CD14-positive monocyte (primary cell): ENCODE data around the gene MIF4GD. TPM values are rescaled to one million over a fixed set of nuclear protein-coding genes. Genes with fewer than 3 reads are reported as not detected.

ENCODE experiments used
- DNase-seq, 3 donors: peaks; one replicate each; pipeline ENCODE4 v3.0.0-alpha.2; 2011 to 2022
- H2AFZ ChIP-seq: 2 replicates; pipeline ENCODE4 v1.6.0; 2012; ENCODE audit warnings: mild to moderate bottlenecking, low read depth, low read length, inconsistent platforms; ENCODE audit not compliant: insufficient read depth, poor library complexity, severe bottlenecking
- H3K27ac ChIP-seq, 2 donors: 1 replicate in 1 of 2; 2 replicates in 1 of 2; pipeline ENCODE4 v1.5.1; 2012 to 2013; ENCODE audit warnings: low read length in 2 of 2, control low read depth in 1 of 2, inconsistent platforms in 1 of 2, low read depth in 1 of 2, mild to moderate bottlenecking in 1 of 2
- H3K27me3 ChIP-seq, 2 donors: one replicate each; pipeline versions ENCODE4 v1.6.0 to v1.6.1; 2011 to 2013; ENCODE audit warnings: low read length in 2 of 2; ENCODE audit not compliant: control insufficient read depth in 2 of 2, insufficient read depth in 2 of 2
- H3K36me3 ChIP-seq, 2 donors: replicated peaks in 1 of 2; 1 replicate in 1 of 2; 2 replicates in 1 of 2; pipeline versions ENCODE4 v1.5.1 to v1.6.1; 2012 to 2013; ENCODE audit warnings: low read length in 2 of 2, control low read depth in 1 of 2, inconsistent platforms in 1 of 2, mild to moderate bottlenecking in 1 of 2; ENCODE audit not compliant: insufficient read depth in 2 of 2, control insufficient read depth in 1 of 2
- H3K4me1 ChIP-seq, 2 donors: 1 replicate in 1 of 2; 2 replicates in 1 of 2; pipeline versions ENCODE4 v1.5.1 to v1.6.1; 2012 to 2013; ENCODE audit warnings: low read length in 2 of 2, control low read depth in 1 of 2, inconsistent platforms in 1 of 2, mild to moderate bottlenecking in 1 of 2, moderate library complexity in 1 of 2; ENCODE audit not compliant: insufficient read depth in 2 of 2, control insufficient read depth in 1 of 2
- H3K4me2 ChIP-seq: replicated peaks from 2 replicates; pipeline ENCODE3; 2012; ENCODE audit warnings: low read length, moderate library complexity, mild to moderate bottlenecking; ENCODE audit not compliant: poor library complexity, severe bottlenecking; ENCODE audit errors: extremely low read depth
- H3K4me3 ChIP-seq, 3 experiments: fragments of 200-600 bp in 1 of 3; sonication (generic) in 1 of 3; replicated peaks in 1 of 3; 1 replicate in 2 of 3; 2 replicates in 1 of 3; pipeline ENCODE4 v1.5.1; 2011 to 2013; ENCODE audit warnings: low read length in 3 of 3, mild to moderate bottlenecking in 3 of 3, control low read depth in 2 of 3, low read depth in 2 of 3, inconsistent platforms in 1 of 3, moderate library complexity in 1 of 3
- H3K79me2 ChIP-seq: 2 replicates; pipeline ENCODE4 v1.6.0; 2012; ENCODE audit warnings: mild to moderate bottlenecking, control low read depth, inconsistent platforms, low read length, moderate library complexity; ENCODE audit not compliant: insufficient read depth
- H3K9ac ChIP-seq: 2 replicates; pipeline ENCODE4 v1.6.0; 2017; ENCODE audit warnings: low read length, mild to moderate bottlenecking; ENCODE audit not compliant: insufficient read depth, poor library complexity, severe bottlenecking
- H3K9me3 ChIP-seq, 2 donors: replicated peaks in 1 of 2; 1 replicate in 1 of 2; 2 replicates in 1 of 2; pipeline versions ENCODE4 v1.5.1 to v1.6.1; 2012 to 2013; ENCODE audit warnings: low read length in 2 of 2, control low read depth in 1 of 2; ENCODE audit not compliant: control insufficient read depth in 1 of 2, insufficient read depth in 1 of 2
- H4K20me1 ChIP-seq: 2 replicates; pipeline ENCODE4 v1.6.0; 2012; ENCODE audit warnings: mild to moderate bottlenecking, low read length, control low read depth, moderate library complexity; ENCODE audit not compliant: insufficient read depth
- H3K27ac Mint-ChIP-seq, 7 donors: one replicate each; pipeline ENCODE4 v1.8.0; 2020; ENCODE audit warnings: mild to moderate bottlenecking in 7 of 7, mixed read lengths in 7 of 7, moderate library complexity in 6 of 7, inconsistent platforms in 2 of 7
- H3K27me3 Mint-ChIP-seq, 3 donors: one replicate each; pipeline ENCODE4 v1.8.0; 2021 to 2022; ENCODE audit warnings: low read depth in 3 of 3, mild to moderate bottlenecking in 3 of 3, mixed read lengths in 3 of 3, moderate library complexity in 3 of 3, inconsistent platforms in 1 of 3
- H3K36me3 Mint-ChIP-seq, 2 donors: one replicate each; pipeline ENCODE4 v1.8.0; 2020; ENCODE audit warnings: mixed read lengths in 2 of 2, inconsistent platforms in 1 of 2, mild to moderate bottlenecking in 1 of 2
- H3K4me1 Mint-ChIP-seq: one replicate; pipeline ENCODE4 v1.8.0; 2020; ENCODE audit warnings: mild to moderate bottlenecking, mixed read lengths
- H3K4me3 Mint-ChIP-seq, 2 donors: one replicate each; pipeline ENCODE4 v1.8.0; 2020; ENCODE audit warnings: mild to moderate bottlenecking in 2 of 2, mixed read lengths in 2 of 2, moderate library complexity in 1 of 2
- H3K9me3 Mint-ChIP-seq, 7 donors: one replicate each; pipeline ENCODE4 v1.8.0; 2020 to 2022; ENCODE audit warnings: mixed read lengths in 7 of 7, mild to moderate bottlenecking in 6 of 7, moderate library complexity in 6 of 7, inconsistent platforms in 2 of 7
- WGBS: methylation state at CpG from one replicate; pipeline ENCODE4 v1.1.5; 2013; ENCODE audit warnings: missing lambda C conversion rate; ENCODE audit not compliant: insufficient coverage; 5-methylcytosine and 5-hydroxymethylcytosine counted together
- intact Hi-C, 2 donors: fragments of 100-400 bp; cut with micrococcal nuclease; formaldehyde crosslinking; loops; one replicate each; pipeline versions ENCODE4 v1.15.0 to v1.15.1; 2023
- polyA plus RNA-seq, 3 donors: library from polyadenylated mRNA; depleted of rRNA in 1 of 3; unstranded in 2 of 3; stranded (reverse) in 1 of 3; fragments of 300-500 nt in 2 of 3; fragments of >200 nt in 1 of 3; fragmentation: Illumina TruSeq in 2 of 3; gene quantifications; 1 replicate in 2 of 3; 2 replicates in 1 of 3; pipeline ENCODE4 v1.2.3, GENCODE V29; 2012 to 2021
- TF ChIP-seq, protein P1 (sequence below): fragments of 200-600 bp; IDR thresholded peaks from one replicate; pipeline ENCODE4 v1.8.0; 2022; ENCODE audit warnings: antibody characterized with exemption, mild to moderate bottlenecking

MIF4GD gene
- polyA plus RNA-seq, 3 donors, result 66.9 to 103 (median 80.6) TPM

DNA sequence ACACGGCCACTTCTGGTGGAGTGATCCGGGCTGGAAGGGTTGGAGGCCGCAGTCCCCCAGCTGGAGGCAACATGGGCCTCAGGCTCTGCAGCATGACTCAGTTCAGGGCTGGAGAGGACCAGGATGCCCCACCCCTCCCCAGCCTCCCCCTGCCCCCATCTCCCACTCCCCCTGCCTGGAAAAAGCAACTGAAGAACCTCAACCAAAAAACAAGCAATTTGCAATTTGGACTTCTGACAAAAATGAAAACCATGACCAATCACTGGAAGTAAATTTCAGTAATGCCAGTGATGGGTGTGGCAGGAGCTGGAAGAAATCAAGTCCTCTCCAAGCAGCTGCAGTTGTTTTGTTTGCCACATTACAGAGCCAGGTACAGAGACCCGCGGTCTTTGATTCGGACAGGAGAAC is 6.6 kb upstream of the MIF4GD start:
- intact Hi-C loops, result no loop called here
- no peaks in the 10 kb centered on the region for H3K9me3 Mint-ChIP-seq
- no peak for DNase-seq
- H3K4me3 Mint-ChIP-seq, result no peak overlapping the region
- no peak overlapping the region for H3K27ac ChIP-seq
- H3K36me3 Mint-ChIP-seq, result peaks cover 40 to 76% of the 10 kb centered on the region in 2 donors
- H3K4me1 ChIP-seq, result peaks cover 3 to 5% of the 10 kb centered on the region in 2 donors
- H3K4me3 ChIP-seq, result no peak overlapping the region
- no peak overlapping the region for H3K4me2 ChIP-seq
- peaks cover 27% of the 10 kb centered on the region for H3K79me2 ChIP-seq
- H3K9ac ChIP-seq, result no peak overlapping the region
- H3K9me3 ChIP-seq, result no peaks in the 10 kb centered on the region
- WGBS, result no CpG with 5 or more reads among the region's 6 CpGs
- H3K27me3 Mint-ChIP-seq, result peaks cover 0 to 2% (median 0%) of the 10 kb centered on the region in 3 donors
- peaks cover 27 to 64% of the 10 kb centered on the region in 2 donors for H3K36me3 ChIP-seq
- peaks cover 7% of the 10 kb centered on the region for H3K4me1 Mint-ChIP-seq
- TF ChIP-seq, protein P1, sequence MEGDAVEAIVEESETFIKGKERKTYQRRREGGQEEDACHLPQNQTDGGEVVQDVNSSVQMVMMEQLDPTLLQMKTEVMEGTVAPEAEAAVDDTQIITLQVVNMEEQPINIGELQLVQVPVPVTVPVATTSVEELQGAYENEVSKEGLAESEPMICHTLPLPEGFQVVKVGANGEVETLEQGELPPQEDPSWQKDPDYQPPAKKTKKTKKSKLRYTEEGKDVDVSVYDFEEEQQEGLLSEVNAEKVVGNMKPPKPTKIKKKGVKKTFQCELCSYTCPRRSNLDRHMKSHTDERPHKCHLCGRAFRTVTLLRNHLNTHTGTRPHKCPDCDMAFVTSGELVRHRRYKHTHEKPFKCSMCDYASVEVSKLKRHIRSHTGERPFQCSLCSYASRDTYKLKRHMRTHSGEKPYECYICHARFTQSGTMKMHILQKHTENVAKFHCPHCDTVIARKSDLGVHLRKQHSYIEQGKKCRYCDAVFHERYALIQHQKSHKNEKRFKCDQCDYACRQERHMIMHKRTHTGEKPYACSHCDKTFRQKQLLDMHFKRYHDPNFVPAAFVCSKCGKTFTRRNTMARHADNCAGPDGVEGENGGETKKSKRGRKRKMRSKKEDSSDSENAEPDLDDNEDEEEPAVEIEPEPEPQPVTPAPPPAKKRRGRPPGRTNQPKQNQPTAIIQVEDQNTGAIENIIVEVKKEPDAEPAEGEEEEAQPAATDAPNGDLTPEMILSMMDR, result no peak
- no peaks in the 10 kb centered on the region for H4K20me1 ChIP-seq
- H2AFZ ChIP-seq, result no peak overlapping the region
- H3K27me3 ChIP-seq, result no peaks in the 10 kb centered on the region
- no peak overlapping the region for H3K27ac Mint-ChIP-seq

DNA sequence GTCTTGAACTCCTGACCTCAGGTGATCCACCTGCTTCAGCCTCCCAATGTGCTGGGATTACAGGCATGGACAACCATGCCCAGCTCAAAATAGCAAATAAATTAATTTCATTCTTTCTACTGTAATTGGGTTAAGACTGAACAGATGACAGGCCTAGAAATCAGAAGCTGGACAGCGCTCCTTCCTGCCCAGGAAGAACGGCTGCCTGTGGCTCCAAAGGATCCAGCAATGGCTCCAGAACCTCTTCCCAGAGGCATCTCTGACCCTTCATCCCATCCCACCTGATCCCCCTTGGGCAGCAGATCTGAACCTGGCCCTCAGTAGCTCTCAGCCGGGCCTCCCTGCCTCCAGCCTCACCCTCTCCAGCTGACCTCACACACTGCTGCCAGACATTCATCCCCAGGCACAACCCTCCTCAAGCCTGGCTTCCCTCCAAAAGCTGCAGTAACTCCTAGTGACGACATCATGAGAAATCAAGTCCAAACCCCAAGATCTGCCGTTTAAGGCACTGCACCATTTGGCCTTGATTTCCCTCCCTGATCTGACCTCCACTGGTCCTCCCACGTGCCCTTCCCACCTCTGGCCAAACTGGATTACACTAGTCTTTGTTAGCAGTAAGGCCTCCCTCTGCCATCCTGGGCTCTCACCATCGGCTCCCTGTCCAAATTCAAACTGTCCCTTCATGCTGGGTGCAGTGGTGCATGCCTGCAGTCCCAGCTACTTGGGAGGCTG is 3.1 kb upstream of the MIF4GD start:
- WGBS, result 69% methylated on average over 6 of the region's 7 CpGs
- Mint-ChIP-seq H3K36me3 (peaks cover 32 to 54% of the 10 kb centered on the region in 2 donors), H3K9me3 (no peaks in the 10 kb centered on the region), H3K4me1 (peaks cover 28% of the 10 kb centered on the region), H3K4me3 (no peak overlapping the region), H3K27me3 (peaks cover 0 to 2% (median 0%) of the 10 kb centered on the region in 3 donors), H3K27ac (peak overlapping the region in 3 of 7 donors; percentile 33 to 62 (median 61))
- H3K4me3 ChIP-seq, result no peak overlapping the region
- DNase-seq, result no peak
- peaks cover 4% of the 10 kb centered on the region for H4K20me1 ChIP-seq
- TF ChIP-seq, protein P1, result no peak
- intact Hi-C loops, result loop anchor here in 1 of 2 donors (5.0 kb wide), 1 partner anchor 133 kb away; the partner anchor contains the start of gene GRB2
- H3K27ac ChIP-seq, result no peak overlapping the region
- H3K4me1 ChIP-seq, result peaks cover 27 to 32% of the 10 kb centered on the region in 2 donors
- H3K27me3 ChIP-seq, result no peaks in the 10 kb centered on the region
- H3K9ac ChIP-seq, result no peak overlapping the region
- H3K36me3 ChIP-seq, result peaks cover 20 to 45% of the 10 kb centered on the region in 2 donors
- no peak overlapping the region for H2AFZ ChIP-seq
- no peak overlapping the region for H3K4me2 ChIP-seq
- H3K9me3 ChIP-seq, result no peaks in the 10 kb centered on the region
- H3K79me2 ChIP-seq, result peaks cover 54% of the 10 kb centered on the region
